RWPE2 (cell line): ENCODE results near the gene OXSR1.

Source experiments
- ATAC-seq: fragments of 200-7000 bp; cut with Tn5 transposase; 3 replicates; pipeline ENCODE4 v1.9.1; 2021; ENCODE audit warnings: low read depth
- DNase-seq: peaks from one replicate; pipeline ENCODE4 v3.0.0-alpha.2; 2020; ENCODE audit warnings: low spot score
- H3K27ac ChIP-seq: fragments of 450-650 bp; 2 replicates; pipeline ENCODE4 v1.5.1; 2017; ENCODE audit warnings: mild to moderate bottlenecking; ENCODE audit not compliant: poor library complexity, severe bottlenecking
- H3K27me3 ChIP-seq: fragments of 250-450 bp; sonication (Bioruptor Pico); 2 replicates; pipeline ENCODE4 v1.5.1; 2021; ENCODE audit warnings: mild to moderate bottlenecking, moderate library complexity; ENCODE audit not compliant: insufficient read depth, poor library complexity, severe bottlenecking
- H3K36me3 ChIP-seq: fragments of 250-450 bp; sonication (Bioruptor Pico); 2 replicates; pipeline ENCODE4 v1.5.1; 2020; ENCODE audit warnings: low read depth, mild to moderate bottlenecking, moderate library complexity
- H3K4me1 ChIP-seq: fragments of 250-450 bp; sonication (Bioruptor Pico); 2 replicates; pipeline ENCODE4 v1.5.1; 2021; ENCODE audit warnings: mild to moderate bottlenecking, moderate library complexity; ENCODE audit not compliant: insufficient read depth, poor library complexity, severe bottlenecking
- H3K4me3 ChIP-seq: fragments of 250-450 bp; sonication (Bioruptor Pico); 2 replicates; pipeline ENCODE4 v1.5.1; 2021; ENCODE audit warnings: mild to moderate bottlenecking, moderate library complexity; ENCODE audit not compliant: severe bottlenecking
- H3K9me3 ChIP-seq: fragments of 250-450 bp; sonication (Bioruptor Pico); 2 replicates; pipeline ENCODE4 v1.5.1; 2021; ENCODE audit warnings: mild to moderate bottlenecking, moderate library complexity; ENCODE audit not compliant: severe bottlenecking
- TF ChIP-seq, protein P1 (sequence below): fragments of 450-650 bp; IDR thresholded peaks from one replicate; pipeline ENCODE4 v1.5.1; 2017; ENCODE audit warnings: mild to moderate bottlenecking, moderate library complexity; ENCODE audit not compliant: poor library complexity, severe bottlenecking

Gene OXSR1

DNA sequence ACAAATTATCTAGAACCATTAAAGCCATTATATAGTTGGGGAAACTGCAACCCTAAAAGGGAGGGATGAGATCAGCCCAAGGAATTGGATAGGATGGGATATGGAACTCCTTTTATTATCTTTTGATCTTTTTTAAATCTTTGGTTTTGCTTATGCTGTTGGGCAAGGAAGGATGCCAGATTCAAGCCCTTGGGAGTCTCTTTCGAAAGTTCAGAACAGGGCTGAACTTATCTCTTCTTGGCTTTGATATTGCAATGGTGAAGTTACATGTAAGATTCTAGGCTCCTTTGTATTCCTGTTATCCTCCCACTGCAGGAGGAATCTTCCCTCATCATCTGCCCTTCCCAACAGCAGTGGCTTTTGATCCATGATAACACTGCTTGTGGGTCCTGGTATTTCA, 90.3 kb downstream of the OXSR1 start:
- H3K27me3 ChIP-seq: no peaks in the 10 kb centered on the region
- no peaks in the 10 kb centered on the region for H3K4me1 ChIP-seq
- H3K27ac ChIP-seq: no peak overlapping the region
- no peak overlapping the region for H3K4me3 ChIP-seq
- peaks cover 52% of the 10 kb centered on the region for H3K36me3 ChIP-seq
- no peaks in the 10 kb centered on the region for H3K9me3 ChIP-seq
- DNase-seq: no peak
- no peak for ATAC-seq
- TF ChIP-seq, protein P1, sequence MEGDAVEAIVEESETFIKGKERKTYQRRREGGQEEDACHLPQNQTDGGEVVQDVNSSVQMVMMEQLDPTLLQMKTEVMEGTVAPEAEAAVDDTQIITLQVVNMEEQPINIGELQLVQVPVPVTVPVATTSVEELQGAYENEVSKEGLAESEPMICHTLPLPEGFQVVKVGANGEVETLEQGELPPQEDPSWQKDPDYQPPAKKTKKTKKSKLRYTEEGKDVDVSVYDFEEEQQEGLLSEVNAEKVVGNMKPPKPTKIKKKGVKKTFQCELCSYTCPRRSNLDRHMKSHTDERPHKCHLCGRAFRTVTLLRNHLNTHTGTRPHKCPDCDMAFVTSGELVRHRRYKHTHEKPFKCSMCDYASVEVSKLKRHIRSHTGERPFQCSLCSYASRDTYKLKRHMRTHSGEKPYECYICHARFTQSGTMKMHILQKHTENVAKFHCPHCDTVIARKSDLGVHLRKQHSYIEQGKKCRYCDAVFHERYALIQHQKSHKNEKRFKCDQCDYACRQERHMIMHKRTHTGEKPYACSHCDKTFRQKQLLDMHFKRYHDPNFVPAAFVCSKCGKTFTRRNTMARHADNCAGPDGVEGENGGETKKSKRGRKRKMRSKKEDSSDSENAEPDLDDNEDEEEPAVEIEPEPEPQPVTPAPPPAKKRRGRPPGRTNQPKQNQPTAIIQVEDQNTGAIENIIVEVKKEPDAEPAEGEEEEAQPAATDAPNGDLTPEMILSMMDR: no peak

DNA sequence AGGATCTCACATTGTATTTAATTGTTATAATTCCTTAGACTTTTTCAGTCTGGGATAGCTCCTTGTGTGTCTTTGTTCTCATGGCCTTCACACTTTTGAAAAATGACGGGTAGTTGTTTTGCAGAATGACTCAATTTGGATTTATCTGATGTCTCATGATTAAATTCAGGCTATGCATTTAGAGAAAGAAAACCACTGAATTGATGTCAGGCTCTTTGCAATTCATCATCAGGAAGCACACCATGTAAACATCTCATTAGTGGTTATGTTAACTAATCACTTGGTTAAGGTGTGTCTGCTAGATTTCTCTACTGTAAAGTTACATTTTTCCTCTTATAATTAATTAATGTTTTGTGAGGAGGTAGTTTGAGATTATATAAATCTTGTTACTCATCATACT, 92.2 kb downstream of the OXSR1 start:
- TF ChIP-seq, protein P1: no peak
- ATAC-seq (no peak), DNase-seq (no peak)
- no peaks in the 10 kb centered on the region for H3K9me3 ChIP-seq
- H3K27me3 ChIP-seq: no peaks in the 10 kb centered on the region
- no peaks in the 10 kb centered on the region for H3K4me1 ChIP-seq
- H3K36me3 ChIP-seq: peaks cover 34% of the 10 kb centered on the region
- no peak overlapping the region for H3K4me3 ChIP-seq
- H3K27ac ChIP-seq: no peak overlapping the region

- no peaks in the 10 kb centered on the region for H3K4me1 ChIP-seq
- H3K27ac ChIP-seq: no peak overlapping the region
- TF ChIP-seq, protein P1: no peak
- ATAC-seq (no peak), DNase-seq (no peak)
- H3K9me3 ChIP-seq: no peaks in the 10 kb centered on the region
- H3K36me3 ChIP-seq: peaks cover 10% of the 10 kb centered on the region
- no peak overlapping the region for H3K4me3 ChIP-seq
- no peaks in the 10 kb centered on the region for H3K27me3 ChIP-seq
Observed at GRCh38 chr3:38260474-38260873, 95.1 kb downstream of the OXSR1 start.

DNA sequence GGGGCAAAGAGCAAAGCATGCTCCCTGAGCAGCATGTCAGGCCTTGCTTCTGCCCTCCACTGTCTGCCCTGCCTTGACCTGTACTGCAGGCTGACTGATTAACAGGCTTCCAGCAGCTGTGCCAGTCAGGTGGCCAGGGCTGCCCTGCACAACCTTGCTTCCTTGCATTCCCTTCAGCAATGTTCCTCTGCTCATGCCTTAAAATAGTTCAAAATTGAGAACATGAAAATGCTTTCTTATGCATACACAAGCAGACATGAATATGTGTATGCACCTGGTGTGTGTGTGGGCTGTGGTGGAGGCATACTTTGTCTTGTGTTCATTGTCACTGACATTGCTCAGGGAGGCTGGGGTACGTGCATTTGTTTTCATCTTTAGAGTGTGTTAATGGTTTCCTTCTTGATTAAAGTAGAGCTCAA, 99.0 kb downstream of the OXSR1 start:
- H3K4me3 ChIP-seq: no peak overlapping the region
- peak; percentile 37; the same call in 2 of the 3 replicates for ATAC-seq
- no peaks in the 10 kb centered on the region for H3K4me1 ChIP-seq
- H3K9me3 ChIP-seq: no peaks in the 10 kb centered on the region
- TF ChIP-seq, protein P1: no peak
- H3K36me3 ChIP-seq: peaks cover 6% of the 10 kb centered on the region; the same call in 1 of the 2 replicates
- no peak overlapping the region for H3K27ac ChIP-seq
- no peak for DNase-seq
- H3K27me3 ChIP-seq: no peaks in the 10 kb centered on the region

- peaks cover 6% of the 10 kb centered on the region; the same call in 1 of the 2 replicates for H3K36me3 ChIP-seq
- H3K9me3 ChIP-seq: no peaks in the 10 kb centered on the region
- H3K4me1 ChIP-seq: no peaks in the 10 kb centered on the region
- ATAC-seq (no peak), DNase-seq (no peak)
- H3K4me3 ChIP-seq: no peak overlapping the region
- H3K27me3 ChIP-seq: no peaks in the 10 kb centered on the region
- TF ChIP-seq, protein P1: no peak
- H3K27ac ChIP-seq: no peak overlapping the region
Observed at GRCh38 chr3:38264779-38265178, 99.4 kb downstream of the OXSR1 start.
